IPS-20b (cell line): ENCODE data around the gene ESRRA.
"Not testable (repeated sequence)": the region's sequence is repeated elsewhere in the genome, so short reads cannot be mapped to it uniquely, and the experiment has no call there.

Experiments used
- H3K27ac ChIP-seq: one replicate; pipeline ENCODE4 v1.5.1; 2013; ENCODE audit warnings: low read length
- H3K27me3 ChIP-seq: 2 replicates; pipeline ENCODE4 v1.6.1; 2013; ENCODE audit warnings: mild to moderate bottlenecking, low read length, inconsistent platforms; ENCODE audit not compliant: insufficient read depth
- H3K36me3 ChIP-seq: 2 replicates; pipeline ENCODE4 v1.6.1; 2013; ENCODE audit warnings: low read depth, mild to moderate bottlenecking, inconsistent platforms, low read length, moderate library complexity; ENCODE audit not compliant: insufficient read depth
- H3K4me1 ChIP-seq: 2 replicates; pipeline ENCODE4 v1.6.1; 2013; ENCODE audit warnings: mild to moderate bottlenecking, control low read depth, inconsistent platforms, low read length, moderate library complexity; ENCODE audit not compliant: insufficient read depth
- H3K4me3 ChIP-seq: 2 replicates; pipeline ENCODE4 v1.5.1; 2013; ENCODE audit warnings: mild to moderate bottlenecking, low read length, inconsistent platforms
- H3K9ac ChIP-seq: 2 replicates; pipeline ENCODE4 v1.6.1; 2013; ENCODE audit warnings: low read depth, mild to moderate bottlenecking, inconsistent platforms, low read length, moderate library complexity
- H3K9me3 ChIP-seq: 2 replicates; pipeline ENCODE4 v1.6.1; 2013; ENCODE audit warnings: mild to moderate bottlenecking, low read depth, low read length, inconsistent platforms; ENCODE audit not compliant: insufficient read depth

Gene ESRRA

GRCh38 chr11:64318766-64319761, 13.7 kb downstream of the ESRRA start:
- Histone ChIP-seq H3K27me3 (no peaks in the 10 kb centered on the region), H3K27ac (no peak overlapping the region), H3K9me3 (no peaks in the 10 kb centered on the region), H3K4me1 (peaks cover 2% of the 10 kb centered on the region; the same call in 1 of the 2 replicates), H3K9ac (peak overlapping the region; percentile 96; the same call in 1 of the 2 replicates), H3K4me3 (peak overlapping the region; percentile 94), H3K36me3 (peaks cover 54% of the 10 kb centered on the region)

- Histone ChIP-seq H3K27me3 (no peaks in the 10 kb centered on the region), H3K9ac (no peak overlapping the region), H3K27ac (no peak overlapping the region), H3K4me1 (peaks cover 5% of the 10 kb centered on the region; the same call in 1 of the 2 replicates), H3K9me3 (no peaks in the 10 kb centered on the region), H3K36me3 (peaks cover 39% of the 10 kb centered on the region), H3K4me3 (no peak overlapping the region)
Measured at GRCh38 chr11:64320556-64320955, 15.2 kb downstream of the ESRRA start.

GRCh38 chr11:64321026-64321425, 15.7 kb downstream of the ESRRA start:
- Histone ChIP-seq H3K27me3 (no peaks in the 10 kb centered on the region), H3K4me1 (peaks cover 5% of the 10 kb centered on the region; the same call in 1 of the 2 replicates), H3K27ac (no peak overlapping the region), H3K36me3 (peaks cover 35% of the 10 kb centered on the region), H3K9ac (no peak overlapping the region), H3K4me3 (no peak overlapping the region), H3K9me3 (no peaks in the 10 kb centered on the region)

- Histone ChIP-seq H3K27ac (no peak overlapping the region), H3K4me1 (peaks cover 5% of the 10 kb centered on the region; the same call in 1 of the 2 replicates), H3K4me3 (no peak overlapping the region), H3K9me3 (no peaks in the 10 kb centered on the region), H3K9ac (no peak overlapping the region), H3K36me3 (peaks cover 30% of the 10 kb centered on the region), H3K27me3 (no peaks in the 10 kb centered on the region)
Measured at GRCh38 chr11:64321533-64321932, 16.2 kb downstream of the ESRRA start.

GRCh38 chr11:64322925-64323260, 17.6 kb downstream of the ESRRA start:
- Histone ChIP-seq H3K9ac (no peak overlapping the region), H3K4me3 (no peak overlapping the region), H3K27ac (no peak overlapping the region), H3K27me3 (no peaks in the 10 kb centered on the region), H3K4me1 (0 out of 2 replicates have a peak, but pooled peaks cover 5% of the 10 kb centered on the region), H3K9me3 (no peaks in the 10 kb centered on the region), H3K36me3 (peaks cover 27% of the 10 kb centered on the region)

GRCh38 chr11:64323373-64323772, 18.0 kb downstream of the ESRRA start:
- Histone ChIP-seq H3K9me3 (no peaks in the 10 kb centered on the region), H3K4me3 (no peak overlapping the region), H3K27ac (no peak overlapping the region), H3K4me1 (0 out of 2 replicates have a peak, but pooled peaks cover 5% of the 10 kb centered on the region), H3K9ac (no peak overlapping the region), H3K27me3 (no peaks in the 10 kb centered on the region), H3K36me3 (peaks cover 27% of the 10 kb centered on the region)

- not testable (repeated sequence) for H3K9ac ChIP-seq, H3K27me3 ChIP-seq, H3K4me3 ChIP-seq, H3K27ac ChIP-seq, H3K4me1 ChIP-seq, H3K9me3 ChIP-seq
- peaks cover 27% of the 10 kb centered on the region for H3K36me3 ChIP-seq
Measured at GRCh38 chr11:64323984-64324383, 18.7 kb downstream of the ESRRA start.

- Histone ChIP-seq H3K36me3 (peaks cover 27% of the 10 kb centered on the region), H3K4me3 (no peak overlapping the region), H3K9ac (peak overlapping the region; percentile 23; the same call in 1 of the 2 replicates), H3K9me3 (no peaks in the 10 kb centered on the region), H3K27me3 (no peaks in the 10 kb centered on the region), H3K27ac (no peak overlapping the region), H3K4me1 (0 out of 2 replicates have a peak, but pooled peaks cover 3% of the 10 kb centered on the region)
Measured at GRCh38 chr11:64324692-64325469, 19.6 kb downstream of the ESRRA start.

GRCh38 chr11:64327375-64327774, 22.1 kb downstream of the ESRRA start:
- Histone ChIP-seq H3K27me3 (no peaks in the 10 kb centered on the region), H3K36me3 (0 out of 2 replicates have a peak, but pooled peaks cover 7% of the 10 kb centered on the region), H3K27ac (no peak overlapping the region), H3K9ac (no peak overlapping the region), H3K9me3 (no peaks in the 10 kb centered on the region), H3K4me1 (peaks cover 9% of the 10 kb centered on the region), H3K4me3 (no peak overlapping the region)

- no peaks in the 10 kb centered on the region for H3K27me3 ChIP-seq
- H3K4me3 ChIP-seq: no peak overlapping the region
- no peak overlapping the region for H3K9ac ChIP-seq
- H3K27ac ChIP-seq: no peak overlapping the region
- no peaks in the 10 kb centered on the region for H3K9me3 ChIP-seq
- 0 out of 2 replicates have a peak, but pooled peaks cover under 1% of the 10 kb centered on the region for H3K36me3 ChIP-seq
- peaks cover 9% of the 10 kb centered on the region for H3K4me1 ChIP-seq
Measured at GRCh38 chr11:64327993-64328392, 22.7 kb downstream of the ESRRA start.

GRCh38 chr11:64330888-64331287, 25.6 kb downstream of the ESRRA start:
- no peak overlapping the region for H3K4me3 ChIP-seq
- no peak overlapping the region for H3K27ac ChIP-seq
- no peak overlapping the region for H3K9ac ChIP-seq
- peaks cover 6% of the 10 kb centered on the region for H3K4me1 ChIP-seq
- no peaks in the 10 kb centered on the region for H3K9me3 ChIP-seq
- H3K36me3 ChIP-seq: no peaks in the 10 kb centered on the region
- H3K27me3 ChIP-seq: no peaks in the 10 kb centered on the region
